Heart right ventricle (tissue), 16 donors: ENCODE measurements around the gene CCDC124. TPM values are rescaled to one million over a fixed set of nuclear protein-coding genes. Genes with fewer than 3 reads are reported as not detected.

Experiments used
- ATAC-seq, 8 donors: fragments of 200-7000 bp; cut with Tn5 transposase; one replicate each; pipeline ENCODE4 v1.9.1; 2020; ENCODE audit warnings: mild to moderate bottlenecking in 8 of 8, moderate library complexity in 8 of 8, moderate number of reproducible peaks in 1 of 8
- DNase-seq, 2 donors: peaks; one replicate each; pipeline ENCODE4 v3.0.0-alpha.2; 2020
- H3K27ac ChIP-seq, 10 donors: fragments of 200-600 bp; sonication (generic) in 2 of 10; one replicate each; pipeline versions ENCODE4 v1.5.0 to v1.8.0; 2020 to 2022; ENCODE audit warnings: mild to moderate bottlenecking in 3 of 10
- H3K27me3 ChIP-seq, 7 donors: fragments of 200-600 bp; one replicate each; pipeline ENCODE4 v1.8.0; 2021 to 2022; ENCODE audit warnings: mild to moderate bottlenecking in 2 of 7
- H3K36me3 ChIP-seq, 9 donors: fragments of 200-600 bp; sonication (generic) in 1 of 9; one replicate each; pipeline versions ENCODE4 v1.5.0 to v1.8.0; 2020 to 2022; ENCODE audit warnings: mild to moderate bottlenecking in 2 of 9
- H3K4me1 ChIP-seq, 9 donors: fragments of 200-600 bp; sonication (generic) in 1 of 9; one replicate each; pipeline versions ENCODE4 v1.5.0 to v1.8.0; 2020 to 2022; ENCODE audit warnings: mild to moderate bottlenecking in 4 of 9
- H3K4me3 ChIP-seq, 10 donors: fragments of 200-600 bp; sonication (generic) in 2 of 10; one replicate each; pipeline versions ENCODE4 v1.5.0 to v1.8.0; 2020 to 2022; ENCODE audit warnings: mild to moderate bottlenecking in 7 of 10, moderate library complexity in 2 of 10
- H3K9me3 ChIP-seq, 11 donors: fragments of 200-600 bp in 10 of 11; sonication (generic) in 2 of 11; one replicate each; pipeline versions ENCODE4 v1.5.0 to v1.8.0; 2013 to 2022; ENCODE audit warnings: mild to moderate bottlenecking in 2 of 11, control low read depth in 1 of 11, moderate library complexity in 1 of 11
- CTCF ChIP-seq, 9 donors: fragments of 200-600 bp; sonication (generic) in 2 of 9; IDR thresholded peaks; one replicate each; pipeline versions ENCODE4 v1.5.0 to v1.8.0; 2021 to 2022; ENCODE audit warnings: antibody characterized with exemption in 9 of 9, mild to moderate bottlenecking in 5 of 9, moderate library complexity in 1 of 9
- WGBS, 2 donors: extraction: QIAGEN DNeasy Blood & Tissue Kit; methylation state at CpG; one replicate each; pipeline ENCODE4 v1.1.7; 2013; ENCODE audit warnings: inconsistent platforms in 1 of 2; 5-methylcytosine and 5-hydroxymethylcytosine counted together
- intact Hi-C, 10 donors: fragments of 100-400 bp; cut with DNase I; formaldehyde crosslinking; loops; one replicate each; pipeline versions ENCODE4 v1.11.1 to v1.14.2; 2022
- polyA plus RNA-seq, 2 donors: library from polyadenylated mRNA; stranded (reverse); fragments of 200-250 nt; gene quantifications; one replicate each; pipeline ENCODE4 v1.2.3, GENCODE V29; 2013
- total RNA-seq, 10 donors: library from RNA; stranded (reverse); fragmentation: NEBNext Ultra II Directional in 3 of 10; extraction: Animal tissue kit (Norgen Biotek cat#: 25700) in 3 of 10; gene quantifications; one replicate each; pipeline versions ENCODE4 v1.2.1 to v1.2.4, GENCODE V29; 2021 to 2023
- donor health status: Arrhythmogenic right ventricular cardiomyopathy.
- donor health status: ischemic (EF 13 %, LVEDD 7.1; RV severe dilation, severe dysfunction).
- donor health status: healthy with polysubstance abuse.
- donor health status: DM: no; HTN: yes; CAD: no.
- donor health status: DM: no; HTN: no; CAD: no.
- donor health status: ischemic (EF 25% LVEDD 6.9; RV normal size, moderate dysfunction).
- donor health status: ischemic (EF 25% LVEDD 5.7; RV mildly dilated, moderate dysfunction).
- donor health status: healthy.
- donor health status: DM: yes; HTN: yes; CAD: no.
- donor health status: Ischemic cardiomyopathy.
- donor health status: ischemic (EF 35%, LVEDD 5.7; RV mildly dilated, moderate dysfunction).
- donor health status: nonischemic (EF 11% LVEDD 7.7; RV severe dilation, severe dysfunction).
- donor health status: DM: yes; HTN: yes; CAD: no.
- donor health status: PGD.
- donor health status: ischemic (EF 29% LVEDD 5.4; RV normal size, mild dysfunction).
- donor health status: nonischemic (EF 23%, LVEDD 6.1; RV moderate dilation, normal function).

CCDC124 gene
- total and polyA plus RNA-seq, 12 donors: 52.0 to 240 (median 66.2) TPM

GRCh38 chr19:17931532-17932191, 1.2 kb upstream of the CCDC124 start:
- Histone ChIP-seq H3K9me3 (no peaks in the 10 kb centered on the region), H3K36me3 (peaks cover 0 to 11% (median 0%) of the 10 kb centered on the region in 9 donors), H3K27ac (peak overlapping the region in 1 of 10 donors; percentile 86), H3K4me3 (peak overlapping the region in 9 of 10 donors; percentile 72 to 98 (median 89)), H3K27me3 (no peaks in the 10 kb centered on the region), H3K4me1 (peaks cover 5 to 22% (median 20%) of the 10 kb centered on the region in 9 donors)
- ATAC-seq (peak in 4 of 8 donors; percentile 5 to 41 (median 26)), DNase-seq (no peak)
- intact Hi-C loops: loop anchor here in 9 of 10 donors (1.0 to 10.0 kb wide), 7 partner anchors 16 to 123 kb away; partner anchors contain the start of gene RPL18A (in 5 of the 9)
- WGBS, 2 donors: 19 to 24% methylated on average over 14 of the region's 14 CpGs
- no peak for TF ChIP-seq CTCF (IDR thresholded peaks at IDR 0.05)

GRCh38 chr19:17933414-17934129, 757 bp downstream of the CCDC124 start:
- TF ChIP-seq CTCF (IDR thresholded peaks at IDR 0.05): no peak
- 22 to 23% methylated on average over 19 of the region's 19 CpGs for WGBS, 2 donors
- ATAC-seq: peak in 1 of 8 donors; percentile 14
- Histone ChIP-seq H3K27ac (peak overlapping the region in 7 of 10 donors; percentile 74 to 98 (median 86)), H3K9me3 (no peaks in the 10 kb centered on the region), H3K4me3 (peak overlapping the region; percentile 64 to 98 (median 88)), H3K36me3 (peaks cover 0 to 31% (median 0%) of the 10 kb centered on the region in 9 donors), H3K27me3 (no peaks in the 10 kb centered on the region), H3K4me1 (peaks cover 5 to 22% (median 20%) of the 10 kb centered on the region in 9 donors)
- DNase-seq: no peak
- intact Hi-C loops: loop anchor here in 6 of 10 donors (2.0 to 10.0 kb wide), 5 partner anchors 71 to 121 kb away; partner anchors contain the start of gene RPL18A (in 1 of the 6)

GRCh38 chr19:17936379-17936778, 3.6 kb downstream of the CCDC124 start:
- 92 to 93% methylated on average over 21 of the region's 21 CpGs for WGBS, 2 donors
- no peak for ATAC-seq
- DNase-seq: no peak
- no peak overlapping the region for H3K4me3 ChIP-seq
- intact Hi-C loops: loop anchor here in 3 of 10 donors (5.0 to 10.0 kb wide), 3 partner anchors 61 to 121 kb away; no protein-coding TSS in a partner anchor
- H3K27ac ChIP-seq: no peak overlapping the region
- H3K27me3 ChIP-seq: no peaks in the 10 kb centered on the region
- peaks cover 5 to 22% (median 20%) of the 10 kb centered on the region in 9 donors for H3K4me1 ChIP-seq
- no peaks in the 10 kb centered on the region for H3K9me3 ChIP-seq
- no peak for TF ChIP-seq CTCF (IDR thresholded peaks at IDR 0.05)
- H3K36me3 ChIP-seq: peaks cover 0 to 55% (median 6%) of the 10 kb centered on the region in 9 donors

GRCh38 chr19:17937371-17937900, 4.6 kb downstream of the CCDC124 start:
- DNase-seq (no peak), ATAC-seq (no peak)
- Histone ChIP-seq H3K9me3 (no peaks in the 10 kb centered on the region), H3K27ac (no peak overlapping the region), H3K4me3 (no peak overlapping the region), H3K4me1 (peaks cover 5 to 15% (median 11%) of the 10 kb centered on the region in 9 donors), H3K27me3 (no peaks in the 10 kb centered on the region), H3K36me3 (peaks cover 0 to 64% (median 6%) of the 10 kb centered on the region in 9 donors)
- TF ChIP-seq CTCF (IDR thresholded peaks at IDR 0.05): no peak
- WGBS, 2 donors: 89 to 93% methylated on average over 9 of the region's 9 CpGs
- intact Hi-C loops: loop anchor here in 3 of 10 donors (5.0 to 10.0 kb wide), 3 partner anchors 60 to 120 kb away; no protein-coding TSS in a partner anchor
